Nephron (organoid): ENCODE data around the gene HMG20B.
A peak's percentile ranks its signal among the peaks of the same experiment; 100 is the strongest.

Experiments
- H3K27ac Mint-ChIP-seq, 3 experiments: 2 replicates each; pipeline ENCODE4 v1.8.0; 2020; ENCODE audit warnings: mixed read lengths in 3 of 3, mild to moderate bottlenecking in 2 of 3, moderate library complexity in 1 of 3
- H3K27me3 Mint-ChIP-seq: 2 replicates; pipeline ENCODE4 v1.8.0; 2021; ENCODE audit warnings: low read depth, mild to moderate bottlenecking, moderate library complexity, mixed read lengths
- H3K36me3 Mint-ChIP-seq: 2 replicates; pipeline ENCODE4 v1.8.0; 2020; ENCODE audit warnings: low read depth, mixed read lengths
- H3K4me1 Mint-ChIP-seq: 2 replicates; pipeline ENCODE4 v1.8.0; 2020; ENCODE audit warnings: mixed read lengths
- H3K4me3 Mint-ChIP-seq, 3 experiments: 2 replicates each; pipeline ENCODE4 v1.8.0; 2020; ENCODE audit warnings: mild to moderate bottlenecking in 3 of 3, mixed read lengths in 3 of 3, moderate library complexity in 2 of 3
- H3K9me3 Mint-ChIP-seq: 2 replicates; pipeline ENCODE4 v1.8.0; 2020; ENCODE audit warnings: mixed read lengths
- CTCF ChIP-seq, 3 experiments: fragments of 200-600 bp; sonication (generic); IDR thresholded peaks; one replicate each; pipeline ENCODE4 v1.5.0; 2021; ENCODE audit warnings: antibody characterized with exemption in 3 of 3; ENCODE audit not compliant: unreplicated experiment in 3 of 3

The HMG20B gene

GRCh38 chr19:3572855-3573161, at the start of gene HMG20B:
Gene HMG20B, plus strand, starts transcription at chr19:3572944. Its CDS starts 366 bp downstream, at chr19:3573310.
- Mint-ChIP-seq H3K27me3 (peaks cover 13% of the 10 kb centered on the region), H3K4me1 (peaks cover 13% of the 10 kb centered on the region), H3K9me3 (no peaks in the 10 kb centered on the region), H3K4me3 (peak within 1 kb of the TSS; percentile 82 to 86 (median 86)), H3K36me3 (peaks cover 13% of the 10 kb centered on the region), H3K27ac (peak within 1 kb of the TSS in 2 of 3 experiments; percentile 16 to 46)
- no peak for TF ChIP-seq CTCF (IDR thresholded peaks at IDR 0.05; ENCODE audit: unreplicated experiment in 3 of 3)

GRCh38 chr19:3523361-3524077, 49.2 kb upstream of the HMG20B start:
- H3K27me3 Mint-ChIP-seq = no peaks in the 10 kb centered on the region
- no peak for TF ChIP-seq CTCF (IDR thresholded peaks at IDR 0.05; ENCODE audit: unreplicated experiment in 3 of 3)
- no peaks in the 10 kb centered on the region for H3K4me1 Mint-ChIP-seq
- no peaks in the 10 kb centered on the region for H3K9me3 Mint-ChIP-seq
- H3K4me3 Mint-ChIP-seq = no peak overlapping the region
- H3K27ac Mint-ChIP-seq = no peak overlapping the region
- H3K36me3 Mint-ChIP-seq = peaks cover 18% of the 10 kb centered on the region

GRCh38 chr19:3524078-3524842, 48.5 kb upstream of the HMG20B start:
- no peaks in the 10 kb centered on the region for H3K4me1 Mint-ChIP-seq
- H3K9me3 Mint-ChIP-seq = no peaks in the 10 kb centered on the region
- peaks cover 18% of the 10 kb centered on the region for H3K36me3 Mint-ChIP-seq
- H3K4me3 Mint-ChIP-seq = no peak overlapping the region
- no peak for TF ChIP-seq CTCF (IDR thresholded peaks at IDR 0.05; ENCODE audit: unreplicated experiment in 3 of 3)
- no peak overlapping the region for H3K27ac Mint-ChIP-seq
- H3K27me3 Mint-ChIP-seq = no peaks in the 10 kb centered on the region

- peaks cover 18% of the 10 kb centered on the region for H3K36me3 Mint-ChIP-seq
- TF ChIP-seq CTCF (IDR thresholded peaks at IDR 0.05; ENCODE audit: unreplicated experiment in 3 of 3) = no peak
- H3K27me3 Mint-ChIP-seq = no peaks in the 10 kb centered on the region
- no peaks in the 10 kb centered on the region for H3K9me3 Mint-ChIP-seq
- H3K4me1 Mint-ChIP-seq = no peaks in the 10 kb centered on the region
- no peak overlapping the region for H3K27ac Mint-ChIP-seq
- H3K4me3 Mint-ChIP-seq = no peak overlapping the region
These were observed 47.8 kb upstream of the HMG20B start for GRCh38 chr19:3524904-3525451.

GRCh38 chr19:3526507-3527237, 46.1 kb upstream of the HMG20B start:
- H3K27ac Mint-ChIP-seq = no peak overlapping the region
- no peak overlapping the region for H3K4me3 Mint-ChIP-seq
- no peaks in the 10 kb centered on the region for H3K27me3 Mint-ChIP-seq
- H3K36me3 Mint-ChIP-seq = peaks cover 18% of the 10 kb centered on the region
- TF ChIP-seq CTCF (IDR thresholded peaks at IDR 0.05; ENCODE audit: unreplicated experiment in 3 of 3) = peak in 1 of 3 experiments; percentile 13
- H3K9me3 Mint-ChIP-seq = no peaks in the 10 kb centered on the region
- H3K4me1 Mint-ChIP-seq = no peaks in the 10 kb centered on the region
